Measurements from ENCODE around the gene VTI1A.

VTI1A gene

DNA sequence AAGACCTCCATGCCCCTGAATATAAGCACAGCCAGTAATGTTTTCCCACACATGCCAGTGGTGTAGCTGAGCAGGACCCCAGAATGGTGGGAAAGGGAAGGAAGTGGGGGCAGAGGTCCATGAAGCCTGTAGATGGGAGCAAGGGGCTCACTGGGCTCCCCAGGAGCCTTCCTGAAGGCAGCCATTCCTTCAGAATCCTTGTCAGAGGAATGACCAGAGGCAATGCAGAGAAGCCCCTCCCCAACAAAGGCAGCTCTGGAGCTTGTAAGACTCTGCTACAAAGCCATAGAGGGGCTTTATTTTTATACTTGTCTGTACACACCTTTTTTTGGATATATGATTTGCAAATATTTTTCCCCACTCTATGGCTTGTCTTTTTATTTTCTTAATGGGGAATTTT is 338.1 kb downstream of the VTI1A start:
- DNase-seq (ENCODE audit: low read depth), result no peak

DNA sequence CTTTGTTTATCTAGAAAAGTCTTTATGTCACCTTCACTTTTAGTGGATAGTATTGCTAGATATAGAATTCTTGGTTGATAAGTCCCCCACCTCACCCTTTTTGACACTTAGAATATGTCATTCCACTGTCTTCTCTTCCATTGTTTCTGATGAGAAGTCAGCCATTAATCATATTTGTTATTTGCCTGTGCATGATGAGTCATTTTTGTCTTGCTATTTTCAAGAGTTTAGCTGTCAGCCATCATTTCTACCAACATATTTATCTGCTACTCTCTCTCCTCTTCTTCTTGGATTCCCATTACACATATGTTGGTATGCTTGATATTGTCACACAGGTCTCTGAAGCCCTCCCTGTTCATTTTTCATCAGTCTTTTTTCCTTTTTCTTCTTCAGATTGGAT is 342.2 kb downstream of the VTI1A start:
- no peak for DNase-seq (ENCODE audit: low read depth)

DNA sequence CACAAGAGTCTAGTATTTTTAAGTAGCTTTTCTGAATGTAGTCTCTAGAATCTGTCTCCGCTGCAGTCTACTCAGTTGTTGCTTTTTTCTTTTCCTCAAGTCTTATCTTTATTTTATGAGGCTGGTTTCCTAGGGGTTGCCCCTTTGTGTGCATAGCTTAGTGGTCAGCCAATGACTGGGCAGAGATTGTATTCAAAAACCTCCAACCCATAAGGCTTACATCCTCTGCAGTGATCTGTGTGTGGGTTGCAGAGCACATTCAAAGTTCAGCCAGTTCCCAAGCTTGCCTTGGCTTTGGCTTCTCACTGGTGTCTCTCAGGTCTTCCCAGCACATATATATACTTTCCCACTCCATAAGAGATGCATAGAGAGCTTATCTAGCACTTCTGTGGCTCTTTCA is 343.0 kb downstream of the VTI1A start:
- no peak for DNase-seq (ENCODE audit: low read depth)

DNA sequence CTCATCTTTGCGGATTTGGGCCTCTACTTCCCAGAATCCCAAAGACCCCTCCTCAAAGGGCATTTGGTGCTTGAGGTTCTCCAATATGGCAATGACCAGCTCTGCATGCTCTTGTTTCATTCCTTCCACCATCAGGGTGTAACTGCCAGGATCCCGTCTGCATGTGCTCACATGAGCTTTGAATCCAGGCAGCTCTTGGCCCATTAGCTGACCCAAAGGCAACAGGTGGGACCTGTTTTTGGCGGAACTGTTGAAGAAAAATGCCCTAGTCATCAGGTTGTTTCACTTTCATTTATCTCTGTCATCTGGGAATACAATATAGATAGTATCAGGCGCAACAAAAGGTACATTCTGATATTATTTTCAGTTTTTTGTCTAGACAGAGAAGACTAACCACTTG is 343.9 kb downstream of the VTI1A start:
- no peak for DNase-seq (ENCODE audit: low read depth)

DNA sequence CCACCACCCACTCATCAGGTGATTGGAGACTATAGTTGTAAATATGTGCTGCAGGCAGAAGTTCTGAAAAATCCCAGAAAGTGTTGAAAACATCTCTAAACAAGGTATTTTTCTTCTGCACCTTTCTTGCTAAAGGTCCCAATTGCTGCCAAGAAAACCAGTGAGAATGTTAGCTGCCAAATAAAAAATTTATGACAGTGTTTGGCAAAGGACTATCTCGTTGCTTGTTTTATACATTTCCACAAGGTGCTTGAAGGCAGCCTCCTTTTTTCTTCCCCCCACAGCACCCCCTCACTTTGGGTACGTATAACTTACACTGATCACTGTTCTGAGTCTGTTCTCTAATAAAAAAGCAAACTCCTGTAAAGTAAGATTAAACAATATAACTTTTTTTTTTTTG is 344.4 kb downstream of the VTI1A start:
- DNase-seq (ENCODE audit: low read depth), result no peak

DNA sequence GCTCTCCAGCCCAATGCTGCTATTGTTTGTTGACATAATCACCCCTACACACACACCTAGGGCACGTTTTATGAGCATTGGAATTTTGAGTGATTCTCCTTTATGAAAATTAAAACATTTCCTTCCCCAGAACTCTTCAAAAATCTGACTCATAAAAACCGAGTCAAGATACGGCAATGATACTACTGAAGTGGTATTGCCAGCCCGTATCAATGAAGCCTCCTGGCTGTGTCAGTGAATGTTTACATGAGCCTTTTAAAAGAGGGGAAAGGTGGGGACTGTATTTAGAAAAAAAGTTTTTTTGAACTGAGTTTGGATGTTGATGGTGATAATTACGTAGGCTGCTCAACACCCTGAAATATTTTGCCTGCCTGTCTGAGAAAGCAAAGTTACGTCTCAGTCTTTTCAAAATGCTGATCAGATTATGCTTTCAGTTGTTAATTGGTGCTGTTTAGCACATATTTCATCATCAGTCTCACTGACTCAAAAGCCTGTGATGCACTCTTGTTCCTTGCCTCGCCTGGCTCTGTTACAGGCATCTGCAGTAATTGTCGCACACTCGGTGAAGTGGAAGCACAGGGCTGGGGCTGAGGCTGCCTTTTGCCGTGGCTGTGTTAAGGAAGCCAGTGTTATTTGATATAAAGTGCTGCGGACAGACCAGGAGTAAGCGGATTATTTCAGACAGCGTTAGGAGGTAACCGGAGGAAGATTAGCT is 345.6 kb downstream of the VTI1A start:
- peak; percentile 85 for DNase-seq (ENCODE audit: low read depth)

DNA sequence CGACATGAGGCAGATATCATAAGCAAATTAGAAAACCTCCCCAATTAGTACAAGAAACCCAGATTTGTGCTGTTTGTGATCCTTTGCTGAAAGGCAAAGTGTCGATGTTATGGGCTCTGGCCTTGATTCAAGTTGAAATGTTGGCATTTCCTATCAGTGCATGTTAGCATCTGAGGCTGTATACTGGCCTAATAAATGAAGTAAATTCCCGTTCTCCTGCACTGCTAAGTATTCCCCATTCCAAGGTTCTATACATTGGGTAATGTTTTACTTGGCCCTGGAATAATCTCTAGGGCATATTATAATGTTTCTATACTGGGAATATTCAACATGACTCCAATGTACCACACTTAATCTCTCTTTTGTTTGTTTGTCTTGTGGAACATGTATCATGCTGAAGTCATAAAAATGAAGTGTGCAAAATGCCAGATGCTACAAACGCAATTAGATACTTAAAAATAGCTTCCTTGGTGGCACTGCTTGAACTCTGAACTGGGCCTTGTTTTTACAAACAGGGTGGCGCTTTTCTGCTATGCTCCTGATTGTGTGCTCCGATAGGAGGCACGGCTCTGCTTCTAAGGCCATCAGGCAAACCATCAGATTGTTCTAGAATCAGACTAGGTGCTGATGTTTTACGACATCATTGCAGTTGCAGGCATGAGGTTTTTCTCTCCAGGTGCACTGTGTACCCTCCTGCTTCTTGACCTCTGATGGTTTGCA is 346.3 kb downstream of the VTI1A start:
- peak; percentile 65 for DNase-seq (ENCODE audit: low read depth)

DNA sequence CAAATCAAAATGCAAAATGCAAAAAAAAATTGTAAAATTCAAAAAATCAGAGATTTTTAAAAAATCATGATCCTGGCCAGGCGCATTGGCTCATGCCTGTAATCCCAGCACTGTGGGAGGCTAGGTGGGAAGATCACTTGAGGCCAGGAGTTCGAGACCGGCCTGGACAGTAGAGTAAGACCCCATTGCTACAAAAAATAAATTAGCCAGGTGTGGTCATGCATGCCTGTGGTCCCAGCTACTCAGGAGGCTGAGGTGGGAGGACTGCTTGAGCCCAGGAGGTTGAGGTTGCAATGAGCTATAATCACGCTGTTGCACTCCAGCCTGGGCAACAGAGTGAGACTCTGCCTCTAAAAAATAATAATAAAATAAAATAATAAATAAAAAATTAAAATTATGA is 347.2 kb downstream of the VTI1A start:
- no peak for DNase-seq (ENCODE audit: low read depth)

DNA sequence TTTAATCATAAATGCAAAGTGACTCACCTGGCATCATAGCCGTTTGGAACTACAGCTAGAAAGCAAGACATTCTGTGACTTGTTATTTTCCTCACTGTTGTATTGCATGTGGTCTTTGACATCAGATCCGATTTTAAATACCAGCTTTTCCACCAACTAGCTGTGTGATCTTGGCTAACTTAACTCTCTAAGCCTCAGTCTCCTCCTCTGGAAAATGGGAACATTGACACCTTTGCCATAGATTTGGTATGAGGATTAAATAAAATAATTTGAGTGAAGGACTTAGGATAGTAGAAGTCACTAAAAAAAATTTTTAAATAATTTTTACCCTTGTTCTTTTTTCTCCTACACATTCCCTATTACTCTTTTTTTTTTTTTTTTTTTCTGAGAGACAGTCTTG is 348.1 kb downstream of the VTI1A start:
- no peak for DNase-seq (ENCODE audit: low read depth)

DNA sequence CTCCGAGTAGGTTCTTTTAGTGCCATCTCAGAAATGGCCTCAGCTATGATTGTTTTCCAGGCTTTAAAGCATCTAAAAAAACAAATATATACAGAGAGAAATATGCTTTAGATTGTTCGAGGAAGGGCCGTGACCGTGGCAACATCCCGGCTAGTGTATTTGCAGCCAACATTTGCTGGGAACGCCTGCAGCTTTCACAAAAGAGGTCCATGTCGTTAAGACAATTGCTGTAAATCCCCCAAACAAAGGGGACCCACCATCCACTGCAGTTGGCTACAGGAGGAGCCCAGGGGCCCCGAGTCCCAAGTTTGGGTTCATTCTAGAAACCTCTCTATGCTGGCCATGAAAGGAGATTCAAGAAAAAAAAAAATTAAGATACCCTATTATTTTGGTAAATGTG is 350.2 kb downstream of the VTI1A start:
- DNase-seq (ENCODE audit: low read depth), result no peak

DNA sequence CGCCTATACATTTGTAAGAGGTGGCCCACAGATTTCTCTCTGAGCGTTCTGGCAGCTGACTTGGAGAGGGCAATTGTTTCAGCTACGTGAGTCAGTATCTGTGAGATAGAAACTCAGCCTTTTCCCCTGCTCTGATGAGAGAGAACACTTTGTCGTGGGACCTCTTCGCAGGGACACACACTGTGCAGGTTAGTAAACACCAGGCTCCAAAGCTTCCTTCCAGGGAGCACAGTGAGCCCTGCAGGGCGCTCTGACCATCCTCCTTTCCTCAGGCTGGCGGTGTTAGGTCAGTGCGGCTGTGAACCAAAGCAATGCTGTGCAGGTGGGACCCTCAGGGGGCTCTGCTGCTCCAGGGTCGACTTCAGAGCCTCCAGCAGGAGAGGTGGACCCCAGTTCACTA is 350.8 kb downstream of the VTI1A start:
- no peak for DNase-seq (ENCODE audit: low read depth)

DNA sequence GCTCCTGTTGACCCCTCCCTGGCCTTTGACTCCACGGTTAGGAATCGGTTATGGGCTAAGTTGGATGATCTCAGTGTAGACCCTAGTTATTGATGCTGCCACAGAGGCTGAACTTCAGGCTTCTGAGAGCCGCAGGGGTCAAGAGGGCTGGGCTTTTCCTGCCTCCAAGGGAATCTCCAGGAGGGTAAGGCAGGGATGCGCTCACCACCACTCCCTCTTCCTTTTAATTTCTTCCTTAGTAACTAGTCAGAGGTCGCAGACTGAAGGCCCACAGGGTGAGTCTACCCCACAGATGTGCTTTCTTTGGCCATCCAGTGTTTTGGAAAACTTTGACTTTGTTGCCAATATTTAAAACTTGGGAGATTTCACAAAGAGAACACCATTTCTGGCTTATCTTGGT is 352.0 kb downstream of the VTI1A start:
- no peak for DNase-seq (ENCODE audit: low read depth)

DNA sequence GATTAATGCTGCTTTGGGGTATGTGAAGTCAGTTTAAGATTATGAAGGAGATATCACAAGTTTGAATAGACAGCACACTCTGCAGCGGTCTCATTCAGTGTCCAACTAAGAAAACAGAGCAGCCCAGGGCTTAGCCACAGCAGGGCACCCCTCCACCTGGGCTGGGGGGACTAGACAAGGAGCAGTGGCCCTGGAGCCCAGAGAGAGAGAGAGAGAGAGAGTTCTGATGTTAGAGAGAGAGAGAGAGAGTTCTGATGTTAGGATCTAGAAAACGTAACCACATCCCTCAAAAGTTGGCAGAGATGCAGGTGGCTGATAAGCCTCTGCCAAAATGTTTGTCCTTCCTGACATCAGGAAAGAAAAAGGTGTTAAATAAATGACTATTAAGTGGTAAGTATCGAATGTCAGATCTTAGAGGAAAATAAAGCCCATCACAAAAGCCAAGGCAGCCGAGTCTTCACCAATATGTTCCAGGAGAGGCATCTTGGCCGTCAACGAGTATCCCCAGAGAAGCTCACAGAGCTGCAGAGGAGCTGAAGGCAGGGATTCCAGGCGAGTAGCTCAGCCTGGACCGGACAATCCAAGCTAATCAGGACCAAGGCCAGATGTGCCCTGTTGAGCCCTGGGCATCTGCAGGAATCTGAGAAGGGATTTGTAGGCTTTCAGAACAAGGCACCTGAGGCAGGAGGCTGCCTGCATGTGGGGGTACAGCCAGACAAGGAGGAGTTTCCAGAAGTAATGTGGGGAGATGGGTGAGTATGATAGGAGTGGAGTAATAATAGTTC is 352.9 kb downstream of the VTI1A start:
- DNase-seq (ENCODE audit: low read depth), result no peak

DNA sequence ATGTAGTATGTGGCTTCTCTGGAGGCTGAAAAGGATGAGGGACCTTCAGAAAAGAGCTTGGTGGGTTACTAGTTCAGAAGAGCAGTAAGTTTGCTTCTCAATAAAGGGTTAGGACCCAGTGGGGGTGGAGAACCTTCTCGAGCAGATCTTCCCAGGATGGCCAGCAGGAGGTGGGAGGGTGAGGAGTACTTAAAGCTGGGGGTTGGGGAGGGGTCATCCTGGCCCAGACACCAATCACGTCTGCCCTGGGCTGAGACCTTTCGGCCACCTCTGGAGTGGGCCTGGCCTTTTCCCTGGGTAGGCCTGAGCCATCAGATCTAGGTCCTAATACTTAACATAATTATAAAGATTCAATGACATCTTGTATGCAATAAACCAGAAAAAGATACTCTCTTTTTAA is 354.0 kb downstream of the VTI1A start:
- no peak for DNase-seq (ENCODE audit: low read depth)

DNA sequence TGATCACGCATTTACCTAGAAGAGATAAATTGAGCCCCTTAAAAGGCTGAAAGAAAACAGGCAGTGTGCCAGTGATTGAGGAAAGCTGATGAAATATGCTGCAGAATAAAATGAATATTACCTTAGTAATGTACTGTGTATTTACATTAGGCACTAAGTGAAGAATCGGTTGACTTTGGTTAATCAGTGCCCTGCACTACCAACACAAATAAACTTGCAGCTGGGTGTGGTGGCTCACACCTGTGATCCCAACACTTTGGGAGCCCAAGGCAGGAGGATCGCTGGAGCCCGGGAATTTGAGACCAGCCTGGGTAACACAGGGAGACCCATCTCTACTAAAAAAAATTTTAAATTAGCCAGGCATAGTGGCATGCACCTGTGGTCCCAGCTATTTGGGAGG is 354.7 kb downstream of the VTI1A start:
- DNase-seq (ENCODE audit: low read depth), result no peak

DNA sequence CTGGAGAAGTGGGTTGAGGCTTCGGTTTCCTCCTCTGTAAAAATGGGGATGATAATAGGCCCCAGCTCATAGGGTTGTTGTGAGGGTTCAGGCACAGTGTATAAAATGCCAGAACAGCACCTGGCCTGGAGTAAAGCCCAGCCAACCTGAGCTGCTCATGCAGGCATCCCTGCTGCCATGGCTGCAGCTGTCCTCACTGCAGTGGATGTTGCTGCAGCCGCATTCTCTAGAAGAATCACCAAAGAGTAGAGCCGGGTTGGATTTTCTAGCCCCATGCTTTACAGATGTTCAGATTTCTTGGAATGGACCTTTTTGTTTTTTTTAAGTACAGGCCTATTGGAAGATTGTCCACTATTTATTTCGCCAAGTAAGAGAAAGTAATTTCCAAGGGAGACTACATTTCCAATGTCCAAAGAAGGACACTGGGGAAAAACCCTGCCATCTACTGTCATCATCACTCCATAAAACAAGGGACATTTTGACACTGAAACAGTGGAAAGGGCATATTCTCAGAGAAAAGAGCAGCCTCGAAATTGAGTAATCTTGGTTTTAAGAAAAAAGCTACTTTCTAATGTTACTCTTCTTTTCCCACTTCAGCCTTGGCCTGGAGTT is 355.5 kb downstream of the VTI1A start:
- no peak for DNase-seq (ENCODE audit: low read depth)

DNA sequence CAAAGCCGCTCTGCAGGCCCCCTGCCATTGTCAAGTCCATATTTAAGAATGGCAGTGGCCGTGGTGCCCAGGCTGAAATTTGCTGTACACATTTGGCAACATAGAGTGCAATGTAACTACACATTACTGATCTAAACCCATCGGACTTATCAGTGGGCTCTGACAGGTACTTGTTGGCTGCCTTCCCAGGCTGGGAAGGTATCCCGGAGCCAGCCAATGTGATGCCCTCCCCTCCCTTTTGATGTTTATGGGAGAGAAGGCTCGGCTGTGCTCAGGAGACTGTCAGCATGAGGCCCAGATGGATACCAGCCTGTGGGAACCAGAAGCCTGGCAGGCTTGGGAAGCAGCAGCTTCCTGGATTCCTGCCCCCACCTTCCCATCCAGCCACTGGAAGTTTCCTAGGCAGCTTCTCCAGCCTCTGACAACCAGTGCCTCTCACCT is 357.0 kb downstream of the VTI1A start:
- no peak for DNase-seq (ENCODE audit: low read depth)

DNA sequence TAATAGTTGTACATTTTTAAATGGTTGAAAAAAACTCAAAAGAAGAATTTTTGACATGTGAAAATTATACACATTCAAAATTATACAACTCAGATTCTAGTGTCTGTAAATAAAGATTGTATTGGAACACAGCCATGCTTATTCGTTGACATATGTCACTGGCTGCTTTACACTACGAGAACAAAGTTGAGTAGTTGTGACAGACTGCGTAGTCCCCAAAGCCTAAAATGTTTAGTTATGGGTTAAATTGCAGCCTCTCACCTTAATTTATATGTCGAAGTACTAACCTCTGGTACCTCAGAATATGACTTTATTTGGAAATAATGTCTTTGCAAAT is 358.2 kb downstream of the VTI1A start:
- DNase-seq (ENCODE audit: low read depth), result no peak

DNA sequence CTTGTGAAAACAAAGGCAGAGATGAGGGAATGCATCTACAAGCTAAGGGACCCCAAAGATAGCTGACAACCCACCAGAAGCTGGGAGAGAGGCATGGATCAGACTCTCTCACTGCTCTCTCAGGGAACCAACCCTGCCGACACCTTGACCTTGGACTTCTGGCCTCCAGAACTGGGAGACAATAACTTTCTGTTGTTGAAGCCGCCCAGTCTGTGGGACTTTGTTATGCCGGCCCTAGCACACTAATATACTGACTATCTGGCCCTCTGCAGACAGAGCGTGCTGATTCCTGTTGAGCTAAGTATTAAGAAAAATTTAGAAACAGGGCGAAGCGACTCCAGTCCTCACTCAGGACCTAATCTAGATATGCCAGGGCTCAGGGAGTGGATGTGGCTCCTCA is 358.7 kb downstream of the VTI1A start:
- no peak for DNase-seq (ENCODE audit: low read depth)

DNA sequence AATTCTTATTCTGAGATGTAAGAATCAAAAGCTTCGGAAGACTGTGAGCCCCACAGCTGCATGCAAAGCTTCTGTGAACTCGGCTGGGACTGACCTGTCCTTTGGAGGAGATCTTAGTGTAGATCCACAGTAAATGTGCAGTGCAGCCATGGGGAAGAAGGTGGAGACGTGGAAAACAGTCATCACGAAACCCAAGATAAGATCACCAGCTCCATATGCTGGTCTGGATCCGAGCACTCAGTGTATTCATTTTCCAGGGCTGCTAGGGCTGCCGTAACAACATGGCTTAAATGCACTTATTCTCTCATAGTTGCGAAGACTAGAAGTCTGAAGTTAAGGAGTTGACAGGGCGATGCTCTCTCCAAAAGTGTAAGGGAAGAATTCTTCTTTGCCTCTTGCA is 360.0 kb downstream of the VTI1A start:
- no peak for DNase-seq (ENCODE audit: low read depth)

DNA sequence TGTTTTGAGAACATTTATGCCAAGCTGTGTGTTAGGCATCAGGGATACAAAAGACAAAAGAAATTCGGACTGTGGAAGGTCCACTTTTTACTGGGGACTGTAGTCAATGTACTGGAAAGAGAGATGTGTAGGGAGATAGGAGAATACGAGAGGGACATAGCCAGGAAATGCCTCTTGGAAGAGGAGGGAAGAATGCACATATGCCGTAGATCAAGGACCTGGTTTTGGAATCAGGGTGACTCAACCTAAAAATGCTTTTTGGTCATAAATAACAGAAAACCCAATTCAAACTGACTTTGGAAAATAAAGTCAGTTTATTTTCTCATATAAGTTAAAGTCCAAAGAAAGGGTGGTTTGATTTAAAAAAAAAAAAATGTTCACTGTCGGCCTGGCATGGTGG is 362.7 kb downstream of the VTI1A start:
- DNase-seq (ENCODE audit: low read depth), result no peak

DNA sequence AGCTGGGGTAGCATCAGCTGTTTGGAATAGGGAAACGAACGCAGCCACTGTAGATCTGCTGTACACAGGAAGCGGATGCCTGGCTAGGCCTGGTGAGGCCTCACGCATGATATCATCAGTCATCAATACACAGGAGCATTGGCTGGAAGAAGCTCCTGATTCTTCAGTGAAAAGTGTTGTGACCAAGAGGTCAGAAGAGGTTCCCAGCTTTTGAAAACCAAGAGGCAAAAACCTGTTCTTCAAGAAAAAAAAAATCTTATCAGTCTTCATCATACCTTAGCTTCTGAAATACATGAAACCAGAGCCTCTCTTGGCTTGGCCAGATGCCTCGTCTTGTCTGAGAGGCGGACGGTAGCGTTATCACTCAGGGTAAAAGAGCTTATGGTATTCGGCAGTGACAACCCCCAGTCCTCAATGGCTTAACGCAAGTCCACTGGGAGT is 363.7 kb downstream of the VTI1A start:
- DNase-seq (ENCODE audit: low read depth), result no peak
